ENCODE results near the gene UHRF1. TPM values are rescaled to one million over a fixed set of nuclear protein-coding genes. Genes with fewer than 3 reads are reported as not detected.

The UHRF1 gene
- 10.2 TPM for polyA plus RNA-seq (2013)

DNA sequence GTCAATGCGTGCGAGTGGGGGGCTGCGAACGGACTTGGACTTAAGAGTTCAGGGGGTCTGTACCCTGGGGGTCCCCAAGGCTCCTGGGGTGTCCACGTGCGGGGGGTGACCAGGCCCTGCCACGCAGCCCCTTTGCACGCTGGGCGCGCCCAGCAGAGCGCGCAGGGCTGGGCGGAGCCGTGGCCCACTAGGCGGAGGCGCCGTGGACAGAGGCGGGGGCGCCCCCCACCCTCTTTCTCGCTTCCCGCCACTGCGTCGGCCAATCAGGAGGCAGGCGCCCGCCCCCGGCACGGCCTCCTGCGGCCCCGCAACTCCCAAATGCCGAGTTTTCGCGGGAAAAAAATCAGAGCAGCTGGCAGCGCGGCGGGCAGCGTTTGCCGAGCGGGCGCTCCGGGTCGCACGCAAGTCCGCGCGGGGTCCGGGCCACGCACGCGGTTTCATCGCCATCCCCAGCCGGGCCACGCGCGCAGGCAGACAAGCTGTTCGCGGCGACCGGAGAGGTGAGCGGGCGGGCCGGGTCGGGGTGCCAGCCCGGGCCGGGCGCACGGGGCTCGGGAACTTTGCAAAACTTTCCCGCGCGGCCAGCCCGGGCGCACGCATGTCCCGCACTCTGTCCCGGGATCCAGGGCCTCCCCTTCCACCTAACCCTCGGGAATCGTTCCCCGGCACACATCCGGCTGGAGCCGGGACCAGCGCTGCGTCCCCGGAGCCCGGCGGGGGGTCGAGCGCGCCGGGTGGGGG, at the start of gene UHRF1:
TSS of gene UHRF1 (plus strand) at position 346 of the 741 bp plus-strand sequence. CDS start 1,385 bp downstream, outside the sequence.
- peaks cover 0 to 27% (median 3%) of the 10 kb centered on the region in 4 experiments for H3K36me3 ChIP-seq (ENCODE audit: control insufficient read depth in 4 of 4, insufficient read depth in 4 of 4, low read length in 3 of 4)
- H3K27me3 ChIP-seq (replicated peaks in 2 of 5; ENCODE audit: control insufficient read depth in 4 of 5, insufficient read depth in 5 of 5, low read length in 4 of 5) = no peaks in the 10 kb centered on the region
- H3K9me3 ChIP-seq (ENCODE audit: control extremely low read depth in 1 of 5, control insufficient read depth in 4 of 5, insufficient read depth in 2 of 5, low read depth in 1 of 5, low read length in 4 of 5) = no peaks in the 10 kb centered on the region
- peak in 1 of 3 donors; percentile 17 for DNase-seq
- POLR2A ChIA-PET = no interaction called here
- 5% methylated on average over 83 of the region's 89 CpGs for WGBS (ENCODE audit: insufficient coverage)
- CTCF ChIA-PET = no interaction called here
- H3K4me3 ChIP-seq (ENCODE audit: control insufficient read depth in 1 of 7, extremely low read depth in 1 of 7, insufficient read depth in 4 of 7, low read depth in 2 of 7, low read length in 6 of 7) = peak within 1 kb of the TSS; percentile 33 to 85 (median 71)
- H3K4me1 ChIP-seq (ENCODE audit: control extremely low read depth in 1 of 4, control insufficient read depth in 4 of 4, insufficient read depth in 4 of 4, low read length in 3 of 4) = peaks cover 14 to 49% (median 39%) of the 10 kb centered on the region in 4 experiments
- no peak within 1 kb of the TSS for H3K27ac ChIP-seq (ENCODE audit: insufficient read depth in 1 of 2, low read depth in 1 of 2, low read length in 2 of 2, poor library complexity in 1 of 2, severe bottlenecking in 2 of 2)

DNA sequence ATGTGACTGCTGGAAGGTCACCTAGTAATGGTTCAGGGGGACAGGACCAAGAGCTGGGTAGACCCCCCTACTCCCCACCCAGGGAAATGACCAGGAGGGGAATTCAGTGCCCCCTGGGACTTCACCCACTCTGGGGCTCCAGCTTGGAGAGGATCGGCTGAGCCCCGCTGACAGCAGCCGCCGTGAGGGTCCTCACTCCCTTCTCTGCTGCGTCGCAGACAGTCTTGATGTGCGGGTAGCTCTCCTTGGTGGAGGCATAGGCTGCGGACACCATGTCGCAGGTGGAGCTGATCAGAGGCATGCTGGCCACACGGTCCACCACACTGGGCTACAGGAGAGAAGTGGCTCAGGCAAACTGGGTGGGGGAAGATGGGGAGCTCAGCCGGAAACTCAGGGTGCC, 49.6 kb upstream of the UHRF1 start:
- no peaks in the 10 kb centered on the region for H3K4me1 ChIP-seq (ENCODE audit: control extremely low read depth in 1 of 4, control insufficient read depth in 4 of 4, insufficient read depth in 4 of 4, low read length in 3 of 4)
- peaks cover 8 to 62% (median 42%) of the 10 kb centered on the region in 4 experiments for H3K36me3 ChIP-seq (ENCODE audit: control insufficient read depth in 4 of 4, insufficient read depth in 4 of 4, low read length in 3 of 4)
- H3K27me3 ChIP-seq (replicated peaks in 2 of 5; ENCODE audit: control insufficient read depth in 4 of 5, insufficient read depth in 5 of 5, low read length in 4 of 5) = no peaks in the 10 kb centered on the region
- WGBS (ENCODE audit: insufficient coverage) = 98% methylated on average over 11 of the region's 11 CpGs
- H3K4me3 ChIP-seq (ENCODE audit: control insufficient read depth in 1 of 7, extremely low read depth in 1 of 7, insufficient read depth in 4 of 7, low read depth in 2 of 7, low read length in 6 of 7) = no peak overlapping the region
- H3K9me3 ChIP-seq (ENCODE audit: control extremely low read depth in 1 of 5, control insufficient read depth in 4 of 5, insufficient read depth in 2 of 5, low read depth in 1 of 5, low read length in 4 of 5) = no peaks in the 10 kb centered on the region
- no peak overlapping the region for H3K27ac ChIP-seq (ENCODE audit: insufficient read depth in 1 of 2, low read depth in 1 of 2, low read length in 2 of 2, poor library complexity in 1 of 2, severe bottlenecking in 2 of 2)
- POLR2A ChIA-PET = no interaction called here
- DNase-seq = no peak
- CTCF ChIA-PET = interaction anchor here (0.9 to 1.4 kb wide), 4 partner anchors 8 to 52 kb away, joined by 3 to 4 read pairs (median 3); no protein-coding TSS in a partner anchor

GRCh38 chr19:4861147-4861546, 48.2 kb upstream of the UHRF1 start:
- POLR2A ChIA-PET = no interaction called here
- Histone ChIP-seq H3K36me3 (ENCODE audit: control insufficient read depth in 4 of 4, insufficient read depth in 4 of 4, low read length in 3 of 4) (peaks cover 8 to 51% (median 35%) of the 10 kb centered on the region in 4 experiments), H3K4me1 (ENCODE audit: control extremely low read depth in 1 of 4, control insufficient read depth in 4 of 4, insufficient read depth in 4 of 4, low read length in 3 of 4) (peaks cover 0 to 2% (median 1%) of the 10 kb centered on the region in 4 experiments), H3K27me3 (replicated peaks in 2 of 5; ENCODE audit: control insufficient read depth in 4 of 5, insufficient read depth in 5 of 5, low read length in 4 of 5) (no peaks in the 10 kb centered on the region), H3K27ac (ENCODE audit: insufficient read depth in 1 of 2, low read depth in 1 of 2, low read length in 2 of 2, poor library complexity in 1 of 2, severe bottlenecking in 2 of 2) (peak overlapping the region in 1 of 2 experiments; percentile 34), H3K9me3 (ENCODE audit: control extremely low read depth in 1 of 5, control insufficient read depth in 4 of 5, insufficient read depth in 2 of 5, low read depth in 1 of 5, low read length in 4 of 5) (no peaks in the 10 kb centered on the region), H3K4me3 (ENCODE audit: control insufficient read depth in 1 of 7, extremely low read depth in 1 of 7, insufficient read depth in 4 of 7, low read depth in 2 of 7, low read length in 6 of 7) (no peak overlapping the region)
- CTCF ChIA-PET = interaction anchor here (1.2 to 2.8 kb wide), 2 partner anchors 9 kb away, joined by 4 to 18 read pairs; no protein-coding TSS in a partner anchor
- 98% methylated on average over 9 of the region's 10 CpGs for WGBS (ENCODE audit: insufficient coverage)
- no peak for DNase-seq

DNA sequence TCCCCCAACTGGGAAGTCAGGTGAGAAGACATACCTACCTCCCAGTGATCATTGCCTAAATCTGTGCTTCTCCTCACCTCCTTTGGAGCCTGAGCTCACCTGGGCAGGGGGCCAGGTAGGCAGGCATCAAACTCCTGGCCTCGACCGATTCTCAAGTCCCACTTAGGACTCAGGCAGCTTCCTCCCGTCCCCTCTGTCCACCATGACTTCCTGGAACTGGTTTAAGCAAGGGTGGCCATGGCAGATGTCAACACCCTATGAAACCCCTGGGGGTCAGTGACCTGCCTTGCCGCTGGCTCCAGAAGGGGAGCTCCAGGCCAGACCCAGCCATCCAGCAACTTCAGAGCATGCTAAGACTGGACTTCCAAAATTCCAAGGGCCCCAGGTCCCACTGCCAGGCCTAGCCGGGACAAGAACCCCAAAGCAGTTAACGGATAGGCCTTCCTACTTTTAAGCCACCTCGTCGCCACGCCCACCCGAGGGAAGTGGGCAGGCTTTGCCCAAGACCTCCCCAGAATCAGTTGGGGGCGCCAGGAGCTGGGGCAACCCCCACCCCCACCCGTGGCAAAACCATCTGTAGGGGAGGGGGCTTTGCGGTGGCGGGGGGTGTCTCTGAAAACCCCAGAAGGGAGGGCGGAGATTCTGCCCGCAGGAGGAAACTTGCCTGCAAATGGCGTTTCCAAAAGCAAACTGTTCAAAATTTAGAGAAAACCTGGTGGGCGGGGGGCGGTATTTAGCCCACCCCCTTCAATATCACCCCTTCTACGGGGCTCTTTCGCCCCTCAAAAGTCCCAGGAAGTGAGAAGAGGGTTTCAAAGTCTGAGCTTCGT, 42.5 kb upstream of the UHRF1 start:
- Histone ChIP-seq H3K36me3 (ENCODE audit: control insufficient read depth in 4 of 4, insufficient read depth in 4 of 4, low read length in 3 of 4) (peaks cover 0 to 12% (median 7%) of the 10 kb centered on the region in 4 experiments), H3K27ac (ENCODE audit: insufficient read depth in 1 of 2, low read depth in 1 of 2, low read length in 2 of 2, poor library complexity in 1 of 2, severe bottlenecking in 2 of 2) (peak overlapping the region; percentile 74 to 91), H3K4me1 (ENCODE audit: control extremely low read depth in 1 of 4, control insufficient read depth in 4 of 4, insufficient read depth in 4 of 4, low read length in 3 of 4) (peaks cover 0 to 28% (median 16%) of the 10 kb centered on the region in 4 experiments), H3K27me3 (replicated peaks in 2 of 5; ENCODE audit: control insufficient read depth in 4 of 5, insufficient read depth in 5 of 5, low read length in 4 of 5) (no peaks in the 10 kb centered on the region), H3K4me3 (ENCODE audit: control insufficient read depth in 1 of 7, extremely low read depth in 1 of 7, insufficient read depth in 4 of 7, low read depth in 2 of 7, low read length in 6 of 7) (peak overlapping the region; percentile 49 to 95 (median 85)), H3K9me3 (ENCODE audit: control extremely low read depth in 1 of 5, control insufficient read depth in 4 of 5, insufficient read depth in 2 of 5, low read depth in 1 of 5, low read length in 4 of 5) (no peaks in the 10 kb centered on the region)
- WGBS (ENCODE audit: insufficient coverage) = 6% methylated on average over 7 of the region's 22 CpGs
- POLR2A ChIA-PET = interaction anchor here (0.6 to 1.9 kb wide), 5 partner anchors 11 to 1362 kb away, joined by 4 to 8 read pairs (median 5); no protein-coding TSS in a partner anchor
- CTCF ChIA-PET = interaction anchor here (1.0 to 3.7 kb wide), 8 partner anchors 15 to 164 kb away, joined by 4 to 31 read pairs (median 5); no protein-coding TSS in a partner anchor
- peak; percentile 86 to 94 (median 94) for DNase-seq

DNA sequence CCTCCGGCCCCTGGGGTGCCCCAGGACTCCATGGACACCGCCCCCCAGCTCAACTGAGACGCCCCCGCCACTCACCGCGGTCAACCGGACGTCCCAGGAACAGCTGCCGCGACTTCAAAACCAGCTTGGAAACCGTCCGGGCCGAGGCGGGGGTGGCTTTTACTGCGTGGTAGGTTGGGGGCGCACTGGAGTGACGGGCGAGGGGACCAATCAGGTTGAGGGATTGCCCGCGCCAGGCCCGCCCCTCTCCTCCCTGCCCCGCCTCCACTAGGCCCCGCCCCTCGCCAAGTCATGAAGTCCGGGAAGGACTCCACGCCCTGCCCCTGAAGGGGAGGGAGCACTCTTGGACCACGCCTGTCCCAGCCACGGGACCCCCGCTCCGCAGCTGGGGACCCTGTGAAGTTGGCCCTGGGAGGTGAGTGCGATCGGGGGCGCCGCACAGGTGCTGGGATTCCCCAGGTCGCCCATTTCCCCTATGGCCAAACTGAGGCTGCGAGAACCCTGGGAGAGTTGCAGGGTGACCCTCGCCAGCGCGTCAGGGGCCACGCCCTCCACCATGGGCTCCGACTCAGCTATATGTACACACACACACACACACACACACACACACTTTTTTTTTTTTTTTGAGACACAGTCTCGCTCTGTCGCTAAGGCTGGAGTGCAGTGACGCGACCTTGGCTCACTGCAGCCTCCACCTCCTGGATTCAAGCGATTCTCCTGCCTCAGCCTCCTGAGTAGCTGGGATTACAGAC, 41.6 kb upstream of the UHRF1 start, which contains the start of gene PLIN3:
TSS of gene PLIN3 (minus strand) at position 134 of the 752 bp plus-strand sequence. CDS start 6,273 bp downstream, outside the sequence.
- 14% methylated on average over 20 of the region's 46 CpGs for WGBS (ENCODE audit: insufficient coverage)

DNA sequence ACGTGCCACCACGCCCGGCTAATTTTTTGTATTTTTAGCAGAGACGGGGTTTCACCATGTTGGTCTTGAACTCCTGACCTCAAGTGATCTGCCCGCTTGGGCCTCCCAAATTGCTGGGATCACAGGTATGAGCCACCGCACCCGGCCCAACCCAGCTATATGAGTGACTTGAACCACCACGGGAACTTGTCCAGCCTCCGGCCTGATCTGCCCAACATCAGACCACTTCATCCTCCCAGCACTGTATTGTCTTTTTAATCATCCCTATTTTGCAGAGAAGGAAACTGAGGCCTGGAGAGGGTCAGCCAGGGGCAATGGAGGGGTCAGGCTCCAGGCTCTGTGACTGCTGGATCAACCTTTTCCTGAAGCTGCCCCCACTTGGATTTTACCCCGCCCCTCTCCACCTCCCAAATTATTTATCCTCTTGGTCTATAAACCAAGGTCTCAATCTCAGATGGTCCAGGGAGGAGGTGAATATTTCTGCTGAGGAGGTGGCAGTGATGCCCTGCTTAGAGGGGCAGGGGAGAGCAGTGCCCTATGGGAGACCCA, 40.9 kb upstream of the UHRF1 start:
- peaks cover 0 to 7% (median 3%) of the 10 kb centered on the region in 4 experiments for H3K36me3 ChIP-seq (ENCODE audit: control insufficient read depth in 4 of 4, insufficient read depth in 4 of 4, low read length in 3 of 4)
- H3K4me1 ChIP-seq (ENCODE audit: control extremely low read depth in 1 of 4, control insufficient read depth in 4 of 4, insufficient read depth in 4 of 4, low read length in 3 of 4) = peaks cover 0 to 28% (median 17%) of the 10 kb centered on the region in 4 experiments
- no peaks in the 10 kb centered on the region for H3K9me3 ChIP-seq (ENCODE audit: control extremely low read depth in 1 of 5, control insufficient read depth in 4 of 5, insufficient read depth in 2 of 5, low read depth in 1 of 5, low read length in 4 of 5)
- DNase-seq = no peak
- H3K27ac ChIP-seq (ENCODE audit: insufficient read depth in 1 of 2, low read depth in 1 of 2, low read length in 2 of 2, poor library complexity in 1 of 2, severe bottlenecking in 2 of 2) = peak overlapping the region in 1 of 2 experiments; percentile 91
- H3K4me3 ChIP-seq (ENCODE audit: control insufficient read depth in 1 of 7, extremely low read depth in 1 of 7, insufficient read depth in 4 of 7, low read depth in 2 of 7, low read length in 6 of 7) = peak overlapping the region in 2 of 7 experiments; percentile 76 to 92
- ChIA-PET CTCF (interaction anchor here (0.7 to 3.7 kb wide), 10 partner anchors 10 to 162 kb away, joined by 3 to 31 read pairs (median 6); no protein-coding TSS in a partner anchor), POLR2A (interaction anchor here (1.9 kb wide), 1 partner anchor 48 kb away, joined by 7 read pairs; no protein-coding TSS in a partner anchor)
- H3K27me3 ChIP-seq (replicated peaks in 2 of 5; ENCODE audit: control insufficient read depth in 4 of 5, insufficient read depth in 5 of 5, low read length in 4 of 5) = no peaks in the 10 kb centered on the region
- WGBS (ENCODE audit: insufficient coverage) = 88% methylated on average over 9 of the region's 10 CpGs

More for the DNA sequence above, 41.6 kb upstream of the UHRF1 start, which contains the start of gene PLIN3:
- Histone ChIP-seq H3K9me3 (ENCODE audit: control extremely low read depth in 1 of 5, control insufficient read depth in 4 of 5, insufficient read depth in 2 of 5, low read depth in 1 of 5, low read length in 4 of 5) (no peaks in the 10 kb centered on the region), H3K4me1 (ENCODE audit: control extremely low read depth in 1 of 4, control insufficient read depth in 4 of 4, insufficient read depth in 4 of 4, low read length in 3 of 4) (peaks cover 0 to 28% (median 17%) of the 10 kb centered on the region in 4 experiments), H3K4me3 (ENCODE audit: control insufficient read depth in 1 of 7, extremely low read depth in 1 of 7, insufficient read depth in 4 of 7, low read depth in 2 of 7, low read length in 6 of 7) (peak within 1 kb of the TSS; percentile 49 to 95 (median 85)), H3K27me3 (replicated peaks in 2 of 5; ENCODE audit: control insufficient read depth in 4 of 5, insufficient read depth in 5 of 5, low read length in 4 of 5) (no peaks in the 10 kb centered on the region), H3K36me3 (ENCODE audit: control insufficient read depth in 4 of 4, insufficient read depth in 4 of 4, low read length in 3 of 4) (peaks cover 0 to 8% (median 4%) of the 10 kb centered on the region in 4 experiments), H3K27ac (ENCODE audit: insufficient read depth in 1 of 2, low read depth in 1 of 2, low read length in 2 of 2, poor library complexity in 1 of 2, severe bottlenecking in 2 of 2) (peak within 1 kb of the TSS; percentile 74 to 91)
- ChIA-PET POLR2A (interaction anchor here (0.6 to 1.9 kb wide), 3 partner anchors 12 to 1363 kb away, joined by 4 to 7 read pairs (median 4); no protein-coding TSS in a partner anchor), CTCF (interaction anchor here (1.0 to 3.7 kb wide), 8 partner anchors 12 to 163 kb away, joined by 4 to 31 read pairs (median 6); no protein-coding TSS in a partner anchor)
- DNase-seq = peak; percentile 93 to 95 (median 95)
